Measurements from ENCODE around the gene RAB39A.
A peak's percentile ranks its signal among the peaks of the same experiment; 100 is the strongest.

Gene RAB39A

GRCh38 chr11:108007819-108008218 is 79.6 kb downstream of the RAB39A start:
- peaks cover 6% of the 10 kb centered on the region for H3K4me1 Mint-ChIP-seq
- no peak for TF ChIP-seq CTCF (IDR thresholded peaks at IDR 0.05)
- H3K9me3 Mint-ChIP-seq, result no peaks in the 10 kb centered on the region
- no peak overlapping the region for H3K4me3 Mint-ChIP-seq
- no peaks in the 10 kb centered on the region for H3K36me3 Mint-ChIP-seq (ENCODE audit: low read depth)
- H3K27me3 Mint-ChIP-seq (ENCODE audit: low read depth, poor library complexity), result peaks cover 6% of the 10 kb centered on the region
- H3K27ac Mint-ChIP-seq, result no peak overlapping the region
- DNase-seq, result no peak

- H3K4me1 Mint-ChIP-seq, result peaks cover 6% of the 10 kb centered on the region
- no peaks in the 10 kb centered on the region for H3K36me3 Mint-ChIP-seq (ENCODE audit: low read depth)
- TF ChIP-seq CTCF (IDR thresholded peaks at IDR 0.05), result peak; percentile 85
- peak; percentile 92 for DNase-seq
- H3K9me3 Mint-ChIP-seq, result no peaks in the 10 kb centered on the region
- no peak within 1 kb of the TSS for H3K4me3 Mint-ChIP-seq
- H3K27ac Mint-ChIP-seq, result peak within 1 kb of the TSS; percentile 100
- H3K27me3 Mint-ChIP-seq (ENCODE audit: low read depth, poor library complexity), result peaks cover under 1% of the 10 kb centered on the region
Measured at GRCh38 chr11:108008656-108009496, 80.6 kb downstream of the RAB39A start, which contains the start of gene CUL5. Gene CUL5, plus strand, starts transcription at chr11:108008898. Its CDS starts 451 bp downstream, at chr11:108009349.

DNA sequence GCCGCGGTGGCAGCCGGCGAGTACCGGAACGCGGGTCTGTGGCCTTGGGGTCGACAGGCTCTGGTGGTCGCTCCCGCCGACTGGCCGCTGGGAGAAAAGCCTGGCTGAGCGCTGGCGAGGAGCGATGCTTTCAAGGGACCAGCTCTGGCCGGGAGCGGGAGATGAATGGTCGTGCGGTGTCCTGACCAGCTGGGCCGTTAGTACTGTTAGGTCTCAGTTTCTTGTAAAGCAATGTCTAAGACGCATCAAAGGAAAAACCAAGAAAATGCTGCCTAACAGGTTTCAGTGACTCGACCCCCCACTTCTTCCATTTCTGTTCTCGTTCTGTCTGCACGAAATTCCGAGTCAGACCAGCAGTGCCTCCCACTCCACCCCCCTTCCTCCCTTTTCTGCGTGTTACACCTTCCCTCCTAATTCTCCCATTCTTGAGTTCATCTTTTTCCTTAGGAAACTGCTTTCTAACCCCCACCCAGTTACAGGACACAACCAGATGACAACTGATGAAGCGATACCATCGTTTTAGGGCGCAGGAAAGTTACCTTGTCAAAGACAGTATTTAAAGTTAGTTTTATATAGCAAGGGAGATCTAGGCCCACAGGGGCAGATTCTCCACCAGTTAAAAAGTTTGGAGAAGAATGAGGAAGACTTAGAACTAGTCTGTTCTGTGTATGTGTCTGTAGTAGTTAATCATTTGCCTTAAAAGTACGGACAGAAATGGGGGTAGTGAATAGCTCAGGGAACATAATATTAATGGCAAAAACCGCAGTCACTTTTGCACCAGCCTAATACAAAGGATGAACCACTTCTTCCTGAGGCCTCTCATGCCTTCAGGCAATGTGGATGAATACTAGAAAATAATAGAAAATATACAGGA is 81.5 kb downstream of the RAB39A start:
- H3K36me3 Mint-ChIP-seq (ENCODE audit: low read depth), result no peaks in the 10 kb centered on the region
- no peak for DNase-seq

GRCh38 chr11:108012139-108012725 is 84.0 kb downstream of the RAB39A start:
- Mint-ChIP-seq H3K36me3 (ENCODE audit: low read depth) (peaks cover 2% of the 10 kb centered on the region), H3K9me3 (no peaks in the 10 kb centered on the region), H3K4me3 (no peak overlapping the region), H3K4me1 (peaks cover 25% of the 10 kb centered on the region), H3K27me3 (ENCODE audit: low read depth, poor library complexity) (no peaks in the 10 kb centered on the region), H3K27ac (no peak overlapping the region)
- DNase-seq, result no peak
- TF ChIP-seq CTCF (IDR thresholded peaks at IDR 0.05), result no peak

More for the DNA sequence above, 81.5 kb downstream of the RAB39A start:
- Mint-ChIP-seq H3K27me3 (ENCODE audit: low read depth, poor library complexity) (no peaks in the 10 kb centered on the region), H3K27ac (peak overlapping the region; percentile 100), H3K4me1 (peaks cover 6% of the 10 kb centered on the region), H3K4me3 (no peak overlapping the region), H3K9me3 (no peaks in the 10 kb centered on the region)
- no peak for TF ChIP-seq CTCF (IDR thresholded peaks at IDR 0.05)
